SH-SY5Y (cell line): ENCODE results near the gene IRF2BP1.

Experiments
- GATA2 ChIP-seq: IDR thresholded peaks from 2 replicates; pipeline ENCODE4 v1.6.1; 2011; ENCODE audit warnings: mild to moderate bottlenecking, low read depth, low read length
- GATA3 ChIP-seq: IDR thresholded peaks from 2 replicates; pipeline ENCODE4 v1.6.1; 2011; ENCODE audit warnings: low read depth, mild to moderate bottlenecking, low read length, moderate library complexity

DNA sequence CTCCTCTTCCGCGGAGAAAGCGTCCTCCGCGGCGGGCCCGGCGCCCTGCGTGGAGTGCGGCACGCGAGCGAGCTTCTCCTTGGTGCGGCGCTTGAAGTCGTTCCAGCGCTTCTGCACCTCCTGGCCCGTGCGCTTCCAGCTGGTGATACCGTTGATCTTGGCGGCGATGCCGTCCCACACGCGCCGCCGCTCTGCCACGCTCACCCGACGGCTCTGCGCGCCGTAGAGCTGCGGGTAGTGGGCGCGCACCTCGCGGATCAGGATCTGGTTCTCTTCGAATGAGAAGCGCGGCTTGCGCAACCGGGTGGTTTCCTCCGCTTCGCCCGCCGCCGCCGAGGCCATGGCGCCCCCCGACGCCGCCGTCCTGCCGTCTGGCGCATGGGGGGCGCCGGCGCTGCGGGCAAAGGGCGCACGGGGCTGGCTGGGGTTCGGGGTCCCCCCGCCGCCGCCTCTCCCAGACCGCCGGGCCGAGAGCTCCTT is 15.5 kb upstream of the IRF2BP1 start:
- TF ChIP-seq GATA2 (no peak), GATA3 (no peak)
